Suprapubic skin (tissue), 3 donors: Measurements from ENCODE around the gene SPOCK3.

Source experiments
- CTCF ChIP-seq, 2 donors: fragments of 200-600 bp in 1 of 2; fragments of 450-650 bp in 1 of 2; sonication (generic) in 1 of 2; IDR thresholded peaks; one replicate each; pipeline ENCODE4 v1.5.1; 2016 to 2019; ENCODE audit warnings: antibody characterized with exemption in 2 of 2, mild to moderate bottlenecking in 1 of 2, moderate library complexity in 1 of 2
- POLR2AphosphoS5 ChIP-seq, 3 donors: sonication (generic); formaldehyde crosslinking; IDR thresholded peaks; one replicate each; pipeline ENCODE4 v1.6.1; 2017; ENCODE audit warnings: antibody characterized with exemption in 3 of 3

DNA sequence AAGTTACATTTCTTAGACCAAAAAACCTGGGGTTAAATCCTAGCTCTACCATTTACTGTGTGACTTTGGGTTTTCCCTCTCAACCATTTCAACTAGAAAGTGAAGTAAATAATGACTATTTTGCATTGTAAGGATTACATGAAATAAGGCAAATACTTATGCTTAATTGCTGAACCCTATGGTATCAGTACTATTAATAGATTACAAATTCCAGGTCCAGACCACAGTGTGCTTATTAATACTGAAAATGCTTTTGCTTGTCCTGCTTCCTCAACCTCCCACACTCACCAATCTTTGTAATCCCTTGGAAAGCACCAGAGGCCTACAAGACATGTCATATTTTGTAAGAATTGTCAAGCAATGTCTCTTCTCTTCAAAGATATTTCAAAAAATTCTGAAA, 456.5 kb downstream of the SPOCK3 start:
- TF ChIP-seq POLR2AphosphoS5 (IDR thresholded peaks at IDR 0.05) = no peak
- no peak for TF ChIP-seq CTCF (IDR thresholded peaks at IDR 0.05)
